ENCODE data around the gene ACER1. TPM values are rescaled to one million over a fixed set of nuclear protein-coding genes. Genes with fewer than 3 reads are reported as not detected.

ACER1 gene
- total and polyA plus RNA-seq, 5 donors from 2014 or later = 0.54 to 3.4 (median 0.98) TPM

- no peaks in the 10 kb centered on the region for H3K9me3 ChIP-seq (ENCODE audit: control insufficient read depth in 2 of 2, low read length in 2 of 2)
- no peak for ATAC-seq (ENCODE audit: low read depth in 2 of 2)
- H3K27ac ChIP-seq (ENCODE audit: insufficient read depth, low read length, poor library complexity, severe bottlenecking) = no peak overlapping the region
- H3K36me3 ChIP-seq (ENCODE audit: control insufficient read depth, insufficient read depth, low read length) = no peaks in the 10 kb centered on the region
- H3K4me3 Mint-ChIP-seq = no peak overlapping the region
- H3K27me3 Mint-ChIP-seq = peaks cover 5% of the 10 kb centered on the region
- no peaks in the 10 kb centered on the region for H3K4me1 ChIP-seq (ENCODE audit: control insufficient read depth, insufficient read depth, low read length, poor library complexity, severe bottlenecking)
- peaks cover 0 to 3% (median 0%) of the 10 kb centered on the region in 4 donors for H3K4me1 Mint-ChIP-seq
- no peak overlapping the region for H3K27ac Mint-ChIP-seq
- DNase-seq = no peak
- no peaks in the 10 kb centered on the region for H3K27me3 ChIP-seq (ENCODE audit: control insufficient read depth, insufficient read depth, low read length)
- H3K36me3 Mint-ChIP-seq = peaks cover 7% of the 10 kb centered on the region
- H3K9me3 Mint-ChIP-seq = peaks cover 0 to 7% (median 3%) of the 10 kb centered on the region in 7 donors
- H3K4me3 ChIP-seq (ENCODE audit: low read depth, low read length) = no peak overlapping the region
Measured at GRCh38 chr19:6313398-6313969, 19.9 kb downstream of the ACER1 start.

- Histone ChIP-seq H3K4me3 (ENCODE audit: low read depth, low read length) (no peak overlapping the region), H3K36me3 (ENCODE audit: control insufficient read depth, insufficient read depth, low read length) (no peaks in the 10 kb centered on the region), H3K9me3 (ENCODE audit: control insufficient read depth in 2 of 2, low read length in 2 of 2) (no peaks in the 10 kb centered on the region), H3K4me1 (ENCODE audit: control insufficient read depth, insufficient read depth, low read length, poor library complexity, severe bottlenecking) (no peaks in the 10 kb centered on the region), H3K27ac (ENCODE audit: insufficient read depth, low read length, poor library complexity, severe bottlenecking) (no peak overlapping the region), H3K27me3 (ENCODE audit: control insufficient read depth, insufficient read depth, low read length) (no peaks in the 10 kb centered on the region)
- DNase-seq (no peak), ATAC-seq (ENCODE audit: low read depth in 2 of 2) (no peak)
- H3K27ac Mint-ChIP-seq = peak overlapping the region in 1 of 3 donors; percentile 32
- H3K4me3 Mint-ChIP-seq = no peak overlapping the region
- peaks cover 3% of the 10 kb centered on the region for H3K36me3 Mint-ChIP-seq
- peaks cover 0 to 7% (median 3%) of the 10 kb centered on the region in 7 donors for H3K9me3 Mint-ChIP-seq
- H3K4me1 Mint-ChIP-seq = peaks cover 0 to 3% (median 0%) of the 10 kb centered on the region in 4 donors
- H3K27me3 Mint-ChIP-seq = peaks cover 5% of the 10 kb centered on the region
Measured at GRCh38 chr19:6312018-6312417, 21.4 kb downstream of the ACER1 start.

GRCh38 chr19:6298413-6298812, 35.0 kb downstream of the ACER1 start:
- Mint-ChIP-seq H3K4me1 (peaks cover 0 to 4% (median 1%) of the 10 kb centered on the region in 4 donors), H3K9me3 (peaks cover 0 to 9% (median 4%) of the 10 kb centered on the region in 7 donors), H3K4me3 (no peak overlapping the region), H3K36me3 (no peaks in the 10 kb centered on the region), H3K27me3 (peaks cover 6% of the 10 kb centered on the region), H3K27ac (no peak overlapping the region)
- H3K36me3 ChIP-seq (ENCODE audit: control insufficient read depth, insufficient read depth, low read length) = no peaks in the 10 kb centered on the region
- H3K4me3 ChIP-seq (ENCODE audit: low read depth, low read length) = no peak overlapping the region
- H3K27me3 ChIP-seq (ENCODE audit: control insufficient read depth, insufficient read depth, low read length) = no peaks in the 10 kb centered on the region
- no peaks in the 10 kb centered on the region for H3K4me1 ChIP-seq (ENCODE audit: control insufficient read depth, insufficient read depth, low read length, poor library complexity, severe bottlenecking)
- DNase-seq = no peak
- H3K9me3 ChIP-seq (ENCODE audit: control insufficient read depth in 2 of 2, low read length in 2 of 2) = peaks cover 3 to 6% of the 10 kb centered on the region in 2 experiments
- no peak for ATAC-seq (ENCODE audit: low read depth in 2 of 2)
- H3K27ac ChIP-seq (ENCODE audit: insufficient read depth, low read length, poor library complexity, severe bottlenecking) = no peak overlapping the region

GRCh38 chr19:6297202-6297601, 36.2 kb downstream of the ACER1 start:
- peaks cover 11 to 18% of the 10 kb centered on the region in 2 experiments for H3K9me3 ChIP-seq (ENCODE audit: control insufficient read depth in 2 of 2, low read length in 2 of 2)
- no peaks in the 10 kb centered on the region for H3K36me3 Mint-ChIP-seq
- peaks cover 6% of the 10 kb centered on the region for H3K27me3 Mint-ChIP-seq
- H3K4me3 Mint-ChIP-seq = no peak overlapping the region
- H3K9me3 Mint-ChIP-seq = peaks cover 0 to 14% (median 4%) of the 10 kb centered on the region in 7 donors
- no peak overlapping the region for H3K27ac ChIP-seq (ENCODE audit: insufficient read depth, low read length, poor library complexity, severe bottlenecking)
- no peak overlapping the region for H3K27ac Mint-ChIP-seq
- no peaks in the 10 kb centered on the region for H3K27me3 ChIP-seq (ENCODE audit: control insufficient read depth, insufficient read depth, low read length)
- H3K36me3 ChIP-seq (ENCODE audit: control insufficient read depth, insufficient read depth, low read length) = no peaks in the 10 kb centered on the region
- H3K4me3 ChIP-seq (ENCODE audit: low read depth, low read length) = no peak overlapping the region
- H3K4me1 Mint-ChIP-seq = peaks cover 0 to 4% (median 1%) of the 10 kb centered on the region in 4 donors
- DNase-seq (no peak), ATAC-seq (ENCODE audit: low read depth in 2 of 2) (no peak)
- no peaks in the 10 kb centered on the region for H3K4me1 ChIP-seq (ENCODE audit: control insufficient read depth, insufficient read depth, low read length, poor library complexity, severe bottlenecking)

- no peak for ATAC-seq (ENCODE audit: low read depth in 2 of 2)
- Mint-ChIP-seq H3K4me3 (no peak overlapping the region), H3K27me3 (no peaks in the 10 kb centered on the region), H3K36me3 (no peaks in the 10 kb centered on the region), H3K4me1 (peaks cover 0 to 4% (median 0%) of the 10 kb centered on the region in 4 donors), H3K27ac (no peak overlapping the region), H3K9me3 (peaks cover 0 to 59% (median 15%) of the 10 kb centered on the region in 7 donors)
- H3K4me3 ChIP-seq (ENCODE audit: low read depth, low read length) = no peak overlapping the region
- DNase-seq = no peak
- H3K4me1 ChIP-seq (ENCODE audit: control insufficient read depth, insufficient read depth, low read length, poor library complexity, severe bottlenecking) = no peaks in the 10 kb centered on the region
- H3K9me3 ChIP-seq (ENCODE audit: control insufficient read depth in 2 of 2, low read length in 2 of 2) = peaks cover 32 to 55% of the 10 kb centered on the region in 2 experiments
- H3K36me3 ChIP-seq (ENCODE audit: control insufficient read depth, insufficient read depth, low read length) = no peaks in the 10 kb centered on the region
- H3K27me3 ChIP-seq (ENCODE audit: control insufficient read depth, insufficient read depth, low read length) = no peaks in the 10 kb centered on the region
- no peak overlapping the region for H3K27ac ChIP-seq (ENCODE audit: insufficient read depth, low read length, poor library complexity, severe bottlenecking)
Measured at GRCh38 chr19:6292006-6292405, 41.4 kb downstream of the ACER1 start.

- Histone ChIP-seq H3K4me1 (ENCODE audit: control insufficient read depth, insufficient read depth, low read length, poor library complexity, severe bottlenecking) (no peaks in the 10 kb centered on the region), H3K9me3 (ENCODE audit: control insufficient read depth in 2 of 2, low read length in 2 of 2) (peaks cover 36 to 61% of the 10 kb centered on the region in 2 experiments), H3K36me3 (ENCODE audit: control insufficient read depth, insufficient read depth, low read length) (no peaks in the 10 kb centered on the region), H3K27me3 (ENCODE audit: control insufficient read depth, insufficient read depth, low read length) (no peaks in the 10 kb centered on the region), H3K4me3 (ENCODE audit: low read depth, low read length) (no peak overlapping the region), H3K27ac (ENCODE audit: insufficient read depth, low read length, poor library complexity, severe bottlenecking) (no peak overlapping the region)
- Mint-ChIP-seq H3K27me3 (no peaks in the 10 kb centered on the region), H3K27ac (no peak overlapping the region), H3K9me3 (peaks cover 0 to 58% (median 11%) of the 10 kb centered on the region in 7 donors), H3K4me3 (no peak overlapping the region), H3K4me1 (peaks cover 0 to 4% (median 0%) of the 10 kb centered on the region in 4 donors), H3K36me3 (no peaks in the 10 kb centered on the region)
- no peak for ATAC-seq (ENCODE audit: low read depth in 2 of 2)
- no peak for DNase-seq
Measured at GRCh38 chr19:6288737-6289136, 44.7 kb downstream of the ACER1 start.

- no peaks in the 10 kb centered on the region for H3K4me1 ChIP-seq (ENCODE audit: control insufficient read depth, insufficient read depth, low read length, poor library complexity, severe bottlenecking)
- Mint-ChIP-seq H3K9me3 (peaks cover 0 to 53% (median 11%) of the 10 kb centered on the region in 7 donors), H3K36me3 (no peaks in the 10 kb centered on the region), H3K27me3 (no peaks in the 10 kb centered on the region), H3K4me1 (peaks cover 0 to 4% (median 0%) of the 10 kb centered on the region in 4 donors), H3K27ac (no peak overlapping the region), H3K4me3 (no peak overlapping the region)
- no peak for ATAC-seq (ENCODE audit: low read depth in 2 of 2)
- H3K36me3 ChIP-seq (ENCODE audit: control insufficient read depth, insufficient read depth, low read length) = no peaks in the 10 kb centered on the region
- H3K4me3 ChIP-seq (ENCODE audit: low read depth, low read length) = no peak overlapping the region
- no peak for DNase-seq
- peaks cover 28 to 51% of the 10 kb centered on the region in 2 experiments for H3K9me3 ChIP-seq (ENCODE audit: control insufficient read depth in 2 of 2, low read length in 2 of 2)
- no peak overlapping the region for H3K27ac ChIP-seq (ENCODE audit: insufficient read depth, low read length, poor library complexity, severe bottlenecking)
- H3K27me3 ChIP-seq (ENCODE audit: control insufficient read depth, insufficient read depth, low read length) = no peaks in the 10 kb centered on the region
Measured at GRCh38 chr19:6287269-6287885, 46.0 kb downstream of the ACER1 start.

- no peak overlapping the region for H3K27ac Mint-ChIP-seq
- H3K4me3 Mint-ChIP-seq = no peak overlapping the region
- no peaks in the 10 kb centered on the region for H3K27me3 Mint-ChIP-seq
- ATAC-seq (ENCODE audit: low read depth in 2 of 2) (no peak), DNase-seq (no peak)
- Histone ChIP-seq H3K4me1 (ENCODE audit: control insufficient read depth, insufficient read depth, low read length, poor library complexity, severe bottlenecking) (no peaks in the 10 kb centered on the region), H3K27me3 (ENCODE audit: control insufficient read depth, insufficient read depth, low read length) (no peaks in the 10 kb centered on the region), H3K9me3 (ENCODE audit: control insufficient read depth in 2 of 2, low read length in 2 of 2) (peaks cover 25 to 44% of the 10 kb centered on the region in 2 experiments), H3K27ac (ENCODE audit: insufficient read depth, low read length, poor library complexity, severe bottlenecking) (no peak overlapping the region), H3K36me3 (ENCODE audit: control insufficient read depth, insufficient read depth, low read length) (no peaks in the 10 kb centered on the region), H3K4me3 (ENCODE audit: low read depth, low read length) (no peak overlapping the region)
- peaks cover 0 to 4% (median 0%) of the 10 kb centered on the region in 4 donors for H3K4me1 Mint-ChIP-seq
- no peaks in the 10 kb centered on the region for H3K36me3 Mint-ChIP-seq
- peaks cover 0 to 46% (median 6%) of the 10 kb centered on the region in 7 donors for H3K9me3 Mint-ChIP-seq
Measured at GRCh38 chr19:6286676-6287075, 46.7 kb downstream of the ACER1 start.
